Measurements from ENCODE around the gene SRSF7. TPM values are rescaled to one million over a fixed set of nuclear protein-coding genes. Genes with fewer than 3 reads are reported as not detected.

The SRSF7 gene
- total and polyA plus RNA-seq, 2 donors (not counting 3 experiments of a cell fraction or from before 2014, with no cell fraction given) = 165 to 202 TPM

- DNase-seq (ENCODE audit: low read depth, low spot score) = no peak
- no peaks in the 10 kb centered on the region for H3K9me3 ChIP-seq (replicated peaks; ENCODE audit: control insufficient read depth, insufficient read depth, low read length)
- H3K79me2 ChIP-seq (ENCODE audit: control insufficient read depth, insufficient read depth, low read length) = no peaks in the 10 kb centered on the region
- dilution Hi-C loops (cut with MboI; ENCODE audit: extremely low pct_ligation_motif_present, low sequenced_read_pairs) (no loop called here), intact Hi-C loops (cut with micrococcal nuclease) (no loop called here)
- no peaks in the 10 kb centered on the region for H3K36me3 ChIP-seq (ENCODE audit: control insufficient read depth in 2 of 2, extremely low read depth in 1 of 2, insufficient read depth in 2 of 2, low read length in 2 of 2)
- H4K20me1 ChIP-seq (replicated peaks; ENCODE audit: control insufficient read depth, extremely low read depth, insufficient read depth, low read length) = no peaks in the 10 kb centered on the region
- H2AFZ ChIP-seq (ENCODE audit: low read depth, low read length) = no peak overlapping the region
- BruUV-seq (replicated peaks) = no TSS peak
- TF ChIP-seq GATA2 (IDR thresholded peaks at IDR 0.05; ENCODE audit: insufficient read depth, insufficient read length, low read depth, low read length) (no peak), POLR2A (IDR thresholded peaks at IDR 0.05; ENCODE audit: low read depth, low read length) (no peak), POLR2AphosphoS5 (IDR thresholded peaks at IDR 0.05; ENCODE audit: insufficient read depth, low read depth, low read length) (no peak), MYC (IDR thresholded peaks at IDR 0.05; ENCODE audit: low read depth, low read length) (no peak)
- FAIRE-seq = no peak
- H3K4me2 ChIP-seq (ENCODE audit: insufficient read depth, low read length) = no peak overlapping the region
- H3K27me3 ChIP-seq (ENCODE audit: control insufficient read depth in 2 of 2, insufficient read depth in 2 of 2, low read length in 2 of 2) = no peaks in the 10 kb centered on the region
- H3K27ac ChIP-seq (ENCODE audit: insufficient read depth, low read depth, low read length) = no peak overlapping the region
- no peak overlapping the region for H3K9ac ChIP-seq (replicated peaks; ENCODE audit: extremely low read depth, insufficient read depth, low read length)
- H3K4me3 ChIP-seq (replicated peaks in 1 of 3; ENCODE audit: insufficient read depth in 1 of 3, low read depth in 1 of 3, low read length in 3 of 3) = no peak overlapping the region
- ChIA-PET POLR2A (no interaction called here), CTCF (interaction anchor here (0.5 to 0.9 kb wide), 2 partner anchors 115 to 179 kb away, joined by 3 read pairs; partner anchors contain the start of gene HNRNPLL)
- no peaks in the 10 kb centered on the region for H3K9me1 ChIP-seq (replicated peaks; ENCODE audit: control insufficient read depth, extremely low read depth, insufficient read depth, low read length)
- no peaks in the 10 kb centered on the region for H3K4me1 ChIP-seq (ENCODE audit: control insufficient read depth, extremely low read depth, insufficient read depth, low read length)
Observed at GRCh38 chr2:38718601-38719000, 32.6 kb downstream of the SRSF7 start.

GRCh38 chr2:38716185-38716584 lies 35.0 kb downstream of the SRSF7 start:
- no peak overlapping the region for H2AFZ ChIP-seq (ENCODE audit: low read depth, low read length)
- no peaks in the 10 kb centered on the region for H3K4me1 ChIP-seq (ENCODE audit: control insufficient read depth, extremely low read depth, insufficient read depth, low read length)
- no peak for FAIRE-seq
- DNase-seq (ENCODE audit: low read depth, low spot score) = no peak
- no peaks in the 10 kb centered on the region for H3K79me2 ChIP-seq (ENCODE audit: control insufficient read depth, insufficient read depth, low read length)
- no TSS peak for BruUV-seq (replicated peaks)
- no peak overlapping the region for H3K4me2 ChIP-seq (ENCODE audit: insufficient read depth, low read length)
- no peak overlapping the region for H3K27ac ChIP-seq (ENCODE audit: insufficient read depth, low read depth, low read length)
- POLR2A ChIA-PET = no interaction called here
- no peak overlapping the region for H3K4me3 ChIP-seq (replicated peaks in 1 of 3; ENCODE audit: insufficient read depth in 1 of 3, low read depth in 1 of 3, low read length in 3 of 3)
- H4K20me1 ChIP-seq (replicated peaks; ENCODE audit: control insufficient read depth, extremely low read depth, insufficient read depth, low read length) = no peaks in the 10 kb centered on the region
- no peaks in the 10 kb centered on the region for H3K36me3 ChIP-seq (ENCODE audit: control insufficient read depth in 2 of 2, extremely low read depth in 1 of 2, insufficient read depth in 2 of 2, low read length in 2 of 2)
- CTCF ChIA-PET = interaction anchor here (0.8 to 1.4 kb wide), 2 partner anchors 112 to 134 kb away, joined by 3 read pairs; no protein-coding TSS in a partner anchor
- no peaks in the 10 kb centered on the region for H3K9me1 ChIP-seq (replicated peaks; ENCODE audit: control insufficient read depth, extremely low read depth, insufficient read depth, low read length)
- no peak overlapping the region for H3K9ac ChIP-seq (replicated peaks; ENCODE audit: extremely low read depth, insufficient read depth, low read length)
- intact Hi-C loops (cut with micrococcal nuclease) = no loop called here
- dilution Hi-C loops (cut with MboI; ENCODE audit: extremely low pct_ligation_motif_present, low sequenced_read_pairs) = no loop called here
- no peak for TF ChIP-seq FOS (IDR thresholded peaks at IDR 0.05; ENCODE audit: borderline replicate concordance, insufficient read depth, low read length)
- TF ChIP-seq, protein P1, sequence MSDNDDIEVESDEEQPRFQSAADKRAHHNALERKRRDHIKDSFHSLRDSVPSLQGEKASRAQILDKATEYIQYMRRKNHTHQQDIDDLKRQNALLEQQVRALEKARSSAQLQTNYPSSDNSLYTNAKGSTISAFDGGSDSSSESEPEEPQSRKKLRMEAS (IDR thresholded peaks at IDR 0.05; ENCODE audit: insufficient read depth, insufficient read length) = no peak
- TF ChIP-seq POLR2AphosphoS5 (IDR thresholded peaks at IDR 0.05; ENCODE audit: insufficient read depth, low read depth, low read length) = no peak
- no peak for TF ChIP-seq POLR2A (IDR thresholded peaks at IDR 0.05; ENCODE audit: low read depth, low read length)
- TF ChIP-seq MYC (IDR thresholded peaks at IDR 0.05; ENCODE audit: low read depth, low read length) = no peak
- no peak for TF ChIP-seq CTCF (IDR thresholded peaks at IDR 0.05; ENCODE audit: extremely low read depth in 1 of 2, insufficient read depth in 1 of 2, low read depth in 1 of 2, low read length in 2 of 2)
- TF ChIP-seq GATA2 (IDR thresholded peaks at IDR 0.05; ENCODE audit: insufficient read depth, insufficient read length, low read depth, low read length) = no peak
- no peak for TF ChIP-seq EZH2 (IDR thresholded peaks at IDR 0.05; ENCODE audit: borderline replicate concordance, low read depth, low read length, severe bottlenecking)
- no peak for TF ChIP-seq JUN (IDR thresholded peaks at IDR 0.05; ENCODE audit: borderline replicate concordance, insufficient read depth, insufficient read length, low read depth)
- no peaks in the 10 kb centered on the region for H3K27me3 ChIP-seq (ENCODE audit: control insufficient read depth in 2 of 2, insufficient read depth in 2 of 2, low read length in 2 of 2)
- no peaks in the 10 kb centered on the region for H3K9me3 ChIP-seq (replicated peaks; ENCODE audit: control insufficient read depth, insufficient read depth, low read length)

All from endothelial cell of umbilical vein (primary cell).